SKM-1 treated with dmso at 0.1 percent for 144 hours (cell line): ENCODE data around the gene ZDHHC1.
"Not testable (repeated sequence)": the region's sequence is repeated elsewhere in the genome, so short reads cannot be mapped to it uniquely, and the experiment has no call there.

Experiments used
- DNase-seq: peaks from one replicate; lab custom pipeline; 2025; ENCODE audit not compliant: unreplicated experiment; lab: John Stamatoyannopoulos, UW

Gene ZDHHC1

GRCh38 chr16:67378642-67379041 lies 37.6 kb downstream of the ZDHHC1 start:
- DNase-seq = no peak

GRCh38 chr16:67376012-67376411 lies 40.3 kb downstream of the ZDHHC1 start:
- DNase-seq = not testable (repeated sequence)

- DNase-seq = peak; percentile 38
Measured at GRCh38 chr16:67372664-67373063, 43.6 kb downstream of the ZDHHC1 start.

GRCh38 chr16:67370661-67371060 lies 45.6 kb downstream of the ZDHHC1 start:
- no peak for DNase-seq

- DNase-seq = peak; percentile 32
Measured at GRCh38 chr16:67364600-67365235, 51.6 kb downstream of the ZDHHC1 start.

GRCh38 chr16:67361038-67361437 lies 55.2 kb downstream of the ZDHHC1 start:
- DNase-seq = no peak

- not testable (repeated sequence) for DNase-seq
Measured at GRCh38 chr16:67359540-67360269, 56.6 kb downstream of the ZDHHC1 start.

- DNase-seq = no peak
Measured at GRCh38 chr16:67357561-67357960, 58.7 kb downstream of the ZDHHC1 start.

GRCh38 chr16:67356396-67356795 lies 59.9 kb downstream of the ZDHHC1 start:
- no peak for DNase-seq

GRCh38 chr16:67352463-67352862 lies 63.8 kb downstream of the ZDHHC1 start:
- DNase-seq = not testable (repeated sequence)

GRCh38 chr16:67350324-67350723 lies 66.0 kb downstream of the ZDHHC1 start:
- no peak for DNase-seq

GRCh38 chr16:67349172-67349571 lies 67.1 kb downstream of the ZDHHC1 start:
- peak; percentile 8 for DNase-seq

GRCh38 chr16:67346341-67346740 lies 69.9 kb downstream of the ZDHHC1 start:
- no peak for DNase-seq

- DNase-seq = no peak
Measured at GRCh38 chr16:67345401-67345800, 70.9 kb downstream of the ZDHHC1 start.
